ENCODE results near the gene UBE2I.
"Not testable (repeated sequence)": the region's sequence is repeated elsewhere in the genome, so short reads cannot be mapped to it uniquely, and the experiment has no call there.

UBE2I gene

GRCh38 chr16:1314399-1315068 lies 5.1 kb downstream of the UBE2I start:
- DNase-seq: no peak

- DNase-seq: no peak
Measured at GRCh38 chr16:1315081-1316032, 5.9 kb downstream of the UBE2I start.

DNA sequence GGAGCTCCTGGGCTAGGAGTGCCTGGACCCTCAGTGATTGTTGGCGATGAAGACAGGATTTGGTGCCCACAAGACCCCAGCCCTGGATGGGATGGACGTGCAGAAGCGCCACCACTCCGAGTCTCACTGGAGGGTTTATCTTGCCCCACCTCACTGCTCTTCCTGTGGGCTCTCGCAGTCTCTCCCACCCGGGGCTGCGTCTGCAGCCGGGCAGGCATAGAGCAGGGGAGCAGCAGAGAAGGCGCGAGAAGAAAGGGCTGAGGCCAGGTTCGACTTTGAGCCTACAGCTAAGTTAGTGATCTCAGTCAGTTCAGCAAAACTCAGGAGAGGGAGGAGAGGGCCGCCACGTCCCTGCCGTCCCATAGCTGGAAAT lies 6.6 kb downstream of the UBE2I start:
- no peak for DNase-seq

DNA sequence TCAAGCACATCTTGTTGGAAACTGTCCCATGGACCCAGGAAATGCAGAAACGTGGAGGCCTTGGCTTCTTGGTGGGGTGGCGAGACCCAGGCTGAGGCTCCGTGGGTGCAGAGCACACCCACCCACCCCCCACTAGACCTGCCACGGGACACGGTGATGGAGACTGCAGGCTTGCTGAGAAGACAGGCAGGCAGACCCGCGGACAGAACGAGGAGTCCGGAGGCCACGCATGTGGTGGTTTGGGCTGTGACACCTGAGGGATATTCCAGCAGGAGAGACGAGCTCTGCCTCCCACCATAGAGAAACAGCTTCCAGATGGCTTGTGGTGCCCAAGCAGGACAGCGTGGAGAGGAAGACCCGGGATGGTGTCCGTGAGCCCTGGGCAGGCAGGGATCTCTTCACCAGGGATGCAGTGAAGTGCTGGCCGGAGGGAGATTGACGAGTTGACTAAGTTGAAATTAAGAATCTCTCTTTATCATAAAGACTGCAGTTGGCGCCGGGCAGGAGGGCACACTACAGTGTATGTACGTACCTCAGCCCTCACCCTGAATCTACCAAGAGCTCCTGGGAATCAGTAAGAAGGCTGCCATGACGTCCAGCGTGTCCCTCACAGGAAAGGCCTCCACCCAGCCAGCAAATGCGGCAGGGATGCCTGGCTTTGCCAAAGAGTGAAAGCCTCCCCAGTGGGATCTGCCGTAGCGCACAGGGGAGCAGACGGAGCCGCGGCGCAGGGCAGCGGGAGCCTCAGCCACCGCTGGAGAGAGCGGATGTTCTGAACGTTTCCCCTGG lies 8.2 kb downstream of the UBE2I start:
- no peak for DNase-seq

- no peak for DNase-seq
Measured at GRCh38 chr16:1318268-1318545, 8.8 kb downstream of the UBE2I start.

GRCh38 chr16:1319041-1319440 lies 9.6 kb downstream of the UBE2I start:
- DNase-seq: no peak

DNA sequence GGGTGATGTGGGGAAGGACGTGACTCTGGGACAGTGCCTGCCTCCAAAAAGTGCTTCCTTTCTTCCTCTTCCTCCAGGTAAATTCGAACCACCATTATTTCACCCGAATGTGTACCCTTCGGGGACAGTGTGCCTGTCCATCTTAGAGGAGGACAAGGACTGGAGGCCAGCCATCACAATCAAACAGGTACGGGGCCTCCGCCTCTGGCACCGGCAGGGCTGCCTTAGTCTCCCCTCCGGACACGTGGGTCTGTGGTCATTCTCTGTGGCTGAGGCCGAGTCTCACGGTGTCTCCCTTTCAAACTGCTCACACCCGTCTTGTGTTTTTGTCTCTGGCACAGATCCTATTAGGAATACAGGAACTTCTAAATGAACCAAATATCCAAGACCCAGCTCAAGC lies 10.7 kb downstream of the UBE2I start:
- no peak for DNase-seq

DNA sequence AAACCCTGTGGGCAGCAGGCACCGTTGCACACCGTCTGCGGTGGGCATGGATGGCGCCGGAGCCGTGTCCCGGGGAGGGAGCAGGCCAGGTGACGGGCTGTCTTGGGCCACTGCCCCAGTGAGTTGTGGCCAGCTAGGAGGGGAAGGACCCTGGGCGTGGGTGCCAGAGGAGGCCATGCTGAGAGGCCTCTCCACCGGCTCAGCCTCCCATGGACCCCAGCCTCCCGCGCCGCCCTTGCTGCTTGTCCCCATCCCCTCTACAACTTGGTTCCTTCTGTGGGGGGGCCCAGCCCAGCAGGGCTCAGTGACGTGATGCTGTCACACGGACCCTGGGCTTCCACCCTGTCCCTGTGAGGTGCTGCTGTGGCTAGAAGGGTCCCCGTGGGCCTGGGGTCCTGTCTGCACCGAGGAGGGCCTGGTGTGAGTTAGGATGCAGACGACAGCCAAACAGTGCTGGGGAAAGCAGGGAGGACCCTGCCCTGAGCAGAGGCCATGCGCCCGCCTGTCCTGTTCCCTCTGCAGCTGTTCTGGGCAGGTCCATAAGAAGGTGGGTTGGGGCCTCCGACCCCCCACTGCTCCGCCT lies 11.3 kb downstream of the UBE2I start:
- no peak for DNase-seq

DNA sequence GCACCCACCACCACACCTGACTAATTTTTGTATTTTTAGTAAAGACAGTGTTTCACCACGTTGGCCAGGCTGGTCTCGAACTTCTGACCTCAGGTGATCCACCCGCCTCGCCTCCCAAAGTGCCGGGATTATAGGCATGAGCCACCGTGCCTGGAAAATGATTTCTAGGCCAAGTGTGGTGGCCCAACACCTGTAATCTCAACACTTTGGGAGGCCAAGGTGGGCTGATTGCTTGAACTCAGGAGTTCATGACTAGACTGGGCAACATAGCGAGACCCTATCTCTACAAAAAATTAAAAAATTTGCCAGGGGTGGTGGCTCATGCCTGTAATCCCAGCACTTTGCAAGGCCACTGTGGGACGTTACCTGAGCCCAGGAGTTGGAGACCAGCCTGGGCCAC lies 13.0 kb downstream of the UBE2I start:
- no peak for DNase-seq

DNA sequence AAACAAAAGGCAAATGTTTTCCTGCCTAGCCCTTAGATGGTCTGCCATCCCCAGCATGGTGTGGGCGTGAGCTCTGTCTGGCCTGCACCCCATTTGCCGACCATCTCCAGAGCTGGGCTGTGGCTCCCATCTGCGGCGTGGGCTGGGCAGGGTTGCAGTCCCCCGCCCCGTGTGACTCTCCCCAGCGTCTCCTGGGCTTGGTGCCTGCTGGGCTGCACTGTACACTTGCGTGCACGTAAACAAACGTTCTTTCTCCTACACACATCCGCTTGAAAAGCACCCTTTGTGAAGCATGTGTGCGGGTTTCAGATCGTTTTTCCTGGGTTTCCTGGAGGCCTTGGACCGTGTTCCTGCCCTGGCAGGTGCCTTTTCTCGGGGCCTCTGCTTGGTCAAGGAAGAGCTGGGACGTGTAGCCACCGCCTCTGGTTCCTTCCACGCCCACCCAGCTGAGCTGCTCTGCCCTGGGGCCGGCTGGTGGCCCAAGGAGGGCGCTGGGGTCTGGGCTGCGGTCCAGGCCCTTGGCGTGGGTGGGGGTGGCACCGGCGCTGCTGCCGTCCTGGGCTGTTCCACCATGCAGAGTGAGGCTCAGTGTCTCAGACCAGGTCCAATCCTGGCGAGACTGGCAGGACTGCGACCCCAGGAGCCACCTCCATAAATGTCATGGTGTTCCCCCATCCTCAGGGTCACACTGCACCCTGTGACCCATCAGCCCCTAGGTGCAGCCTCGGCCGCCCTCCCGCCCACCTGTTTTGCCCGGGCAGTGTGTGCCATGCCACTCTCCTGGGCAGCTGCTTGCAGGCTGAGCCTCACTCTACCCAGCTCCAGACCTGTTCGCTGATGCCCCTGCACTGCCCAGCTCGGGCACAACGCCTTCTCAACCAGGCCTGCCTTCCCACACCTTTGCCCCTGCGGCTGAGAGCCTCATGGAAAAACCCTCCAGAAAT lies 14.1 kb downstream of the UBE2I start:
- no peak for DNase-seq

- DNase-seq: no peak
Measured at GRCh38 chr16:1324286-1324826, 14.9 kb downstream of the UBE2I start.

GRCh38 chr16:1325261-1325660 lies 15.8 kb downstream of the UBE2I start:
- DNase-seq: no peak

- no peak for DNase-seq
Measured at GRCh38 chr16:1325673-1326371, 16.4 kb downstream of the UBE2I start.

- DNase-seq: no peak
Measured at GRCh38 chr16:1326391-1326790, 17.0 kb downstream of the UBE2I start.

- no peak for DNase-seq
Measured at GRCh38 chr16:1326946-1327618, 17.6 kb downstream of the UBE2I start.

DNA sequence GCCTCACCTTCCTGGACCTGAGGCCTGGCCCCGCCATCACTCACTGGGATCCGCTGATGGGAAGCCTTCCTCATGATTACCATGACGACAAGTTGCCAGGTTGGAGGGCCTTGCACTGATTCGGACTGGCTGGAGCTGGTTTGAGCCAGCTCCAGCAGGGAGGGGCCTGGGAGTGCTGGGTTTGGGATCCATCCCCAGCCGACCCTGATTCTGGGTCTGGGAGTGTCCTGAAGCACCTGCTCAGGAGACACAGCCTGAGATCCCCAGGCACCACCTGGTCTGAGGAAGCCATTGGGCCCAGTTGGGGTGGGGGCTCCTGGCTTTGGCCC lies 18.1 kb downstream of the UBE2I start:
- no peak for DNase-seq

DNA sequence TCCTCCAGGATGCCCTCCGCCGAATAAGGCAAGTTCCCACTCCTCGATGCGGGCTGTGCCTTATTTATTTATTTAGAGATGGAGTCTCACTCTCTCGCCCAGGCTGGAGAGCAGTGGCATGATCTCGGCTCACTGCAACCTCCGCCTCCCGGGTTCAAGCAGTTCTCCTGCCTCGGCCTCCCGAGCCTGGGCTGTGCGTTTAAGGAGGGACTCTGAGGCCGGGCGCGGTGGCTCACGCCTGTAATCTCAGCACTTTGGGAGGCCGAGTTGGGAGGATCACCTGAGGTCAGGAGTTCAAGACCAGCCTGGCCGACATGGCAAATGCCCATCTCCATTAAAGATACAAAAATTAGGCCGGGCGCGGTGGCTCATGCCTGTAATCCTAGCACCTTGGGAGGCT lies 18.7 kb downstream of the UBE2I start:
- not testable (repeated sequence) for DNase-seq

DNA sequence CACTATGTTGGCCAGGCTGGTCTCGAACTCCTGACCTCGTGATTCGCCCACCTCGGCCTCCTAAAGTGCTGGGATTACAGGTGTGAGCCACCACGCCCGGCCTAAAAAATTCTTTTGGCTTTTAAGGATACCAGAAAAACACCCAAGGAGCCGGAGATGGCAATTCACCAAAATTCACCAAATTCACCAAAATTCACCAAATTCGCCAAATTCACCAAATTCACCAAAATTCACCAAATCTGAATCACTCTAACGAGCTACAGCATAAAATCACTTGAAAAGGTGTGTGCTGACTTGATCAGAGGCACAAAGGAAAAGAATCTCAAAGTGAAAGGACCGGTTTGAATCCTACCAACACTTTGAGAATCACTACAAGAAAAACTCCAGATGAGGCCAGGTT lies 19.5 kb downstream of the UBE2I start:
- not testable (repeated sequence) for DNase-seq

DNA sequence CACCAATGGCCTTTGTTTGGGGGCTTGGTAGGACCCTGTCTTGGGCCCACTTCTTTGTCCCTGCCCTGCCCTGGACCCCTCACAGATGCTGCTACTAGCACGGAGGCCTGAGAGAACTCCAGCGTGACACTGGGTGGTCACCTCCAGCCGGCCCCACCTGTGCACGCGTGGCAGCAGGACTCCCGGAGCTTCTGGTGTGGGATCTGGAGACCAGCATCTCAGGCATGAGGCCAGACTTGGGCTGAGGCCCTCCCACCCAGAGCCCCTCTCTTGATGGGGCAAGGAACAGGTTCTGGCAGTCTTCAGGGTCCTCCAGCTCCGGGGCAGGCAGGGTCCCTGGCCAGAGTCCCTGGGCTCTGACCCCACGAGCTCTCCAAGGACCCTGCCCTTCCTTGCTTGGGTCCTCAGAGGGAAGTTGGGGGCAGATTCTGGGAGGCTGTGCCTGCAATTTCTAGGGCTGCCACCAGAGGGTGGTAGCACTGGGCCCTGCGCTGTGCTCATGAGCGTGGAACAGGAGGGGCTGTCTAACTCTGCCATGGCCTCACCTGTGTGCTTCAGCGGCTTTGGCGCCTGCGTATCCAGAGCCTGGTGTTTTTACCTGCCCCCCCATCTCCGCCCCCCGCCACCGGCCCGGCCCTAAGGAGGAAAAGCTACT lies 21.0 kb downstream of the UBE2I start:
- DNase-seq: no peak
